ENCODE data around the gene ZDHHC1. TPM values are rescaled to one million over a fixed set of nuclear protein-coding genes. Genes with fewer than 3 reads are reported as not detected.
"Not testable (repeated sequence)": the region's sequence is repeated elsewhere in the genome, so short reads cannot be mapped to it uniquely, and the experiment has no call there.

The ZDHHC1 gene
- total and polyA plus RNA-seq, 5 experiments from 2014 or later, result 0.18 to 0.52 (median 0.28) TPM; not detected in 1

- peaks cover 5 to 10% (median 6%) of the 10 kb centered on the region in 4 donors for H3K4me1 Mint-ChIP-seq
- H3K27me3 Mint-ChIP-seq, result peaks cover 13 to 64% (median 37%) of the 10 kb centered on the region in 5 donors
- ATAC-seq (no peak), DNase-seq (no peak)
- H3K4me3 Mint-ChIP-seq, result peak overlapping the region in 3 of 10 donors; percentile 42 to 59 (median 54)
- H3K27ac Mint-ChIP-seq, result peak overlapping the region in 1 of 10 donors; percentile 14
- H3K9me3 Mint-ChIP-seq, result no peaks in the 10 kb centered on the region
- no peaks in the 10 kb centered on the region for H3K36me3 Mint-ChIP-seq
- POLR2A ChIA-PET, result no interaction called here
These were observed 10.7 kb upstream of the ZDHHC1 start for GRCh38 chr16:67426950-67427349.

- Mint-ChIP-seq H3K27ac (no peak overlapping the region), H3K27me3 (peaks cover 13 to 64% (median 35%) of the 10 kb centered on the region in 5 donors), H3K36me3 (no peaks in the 10 kb centered on the region), H3K4me3 (no peak overlapping the region), H3K4me1 (peaks cover 4 to 8% (median 5%) of the 10 kb centered on the region in 4 donors), H3K9me3 (no peaks in the 10 kb centered on the region)
- POLR2A ChIA-PET, result no interaction called here
- DNase-seq, result no peak
- no peak for ATAC-seq
These were observed 9.7 kb upstream of the ZDHHC1 start for GRCh38 chr16:67426022-67426421.

GRCh38 chr16:67425580-67425979, 9.3 kb upstream of the ZDHHC1 start:
- H3K36me3 Mint-ChIP-seq, result no peaks in the 10 kb centered on the region
- no peak for DNase-seq
- H3K9me3 Mint-ChIP-seq, result no peaks in the 10 kb centered on the region
- H3K4me1 Mint-ChIP-seq, result peaks cover 4 to 8% (median 5%) of the 10 kb centered on the region in 4 donors
- H3K4me3 Mint-ChIP-seq, result no peak overlapping the region
- no peak for ATAC-seq
- POLR2A ChIA-PET, result no interaction called here
- H3K27ac Mint-ChIP-seq, result no peak overlapping the region
- peaks cover 13 to 62% (median 35%) of the 10 kb centered on the region in 5 donors for H3K27me3 Mint-ChIP-seq

- no peak for ATAC-seq
- Mint-ChIP-seq H3K4me3 (no peak overlapping the region), H3K4me1 (peaks cover under 1 to 5% (median 2%) of the 10 kb centered on the region in 4 donors), H3K9me3 (no peaks in the 10 kb centered on the region), H3K36me3 (no peaks in the 10 kb centered on the region), H3K27me3 (peaks cover 13 to 58% (median 32%) of the 10 kb centered on the region in 5 donors), H3K27ac (no peak overlapping the region)
- POLR2A ChIA-PET, result interaction anchor here (0.6 kb wide), 1 partner anchor 78 kb away, joined by 3 read pairs; no protein-coding TSS in a partner anchor
- no peak for DNase-seq
These were observed 8.8 kb upstream of the ZDHHC1 start for GRCh38 chr16:67425061-67425460.

- no peak for DNase-seq
- Mint-ChIP-seq H3K9me3 (no peaks in the 10 kb centered on the region), H3K4me1 (peaks cover 0 to 5% (median 2%) of the 10 kb centered on the region in 4 donors), H3K4me3 (no peak overlapping the region), H3K27ac (no peak overlapping the region), H3K36me3 (no peaks in the 10 kb centered on the region), H3K27me3 (peaks cover 17 to 58% (median 32%) of the 10 kb centered on the region in 5 donors)
- POLR2A ChIA-PET, result interaction anchor here (0.6 kb wide), 1 partner anchor 79 kb away, joined by 3 read pairs; no protein-coding TSS in a partner anchor
- no peak for ATAC-seq
These were observed 8.0 kb upstream of the ZDHHC1 start for GRCh38 chr16:67424261-67424615.

GRCh38 chr16:67423611-67424260, 7.5 kb upstream of the ZDHHC1 start:
- Mint-ChIP-seq H3K27me3 (peaks cover 13 to 57% (median 28%) of the 10 kb centered on the region in 5 donors), H3K4me3 (no peak overlapping the region), H3K9me3 (no peaks in the 10 kb centered on the region), H3K36me3 (no peaks in the 10 kb centered on the region), H3K27ac (peak overlapping the region in 1 of 10 donors; percentile 29), H3K4me1 (peaks cover 0 to 3% (median under 1%) of the 10 kb centered on the region in 4 donors)
- POLR2A ChIA-PET, result no interaction called here
- no peak for ATAC-seq
- no peak for DNase-seq

GRCh38 chr16:67423015-67423414, 6.7 kb upstream of the ZDHHC1 start:
- Mint-ChIP-seq H3K27me3 (peaks cover 12 to 49% (median 26%) of the 10 kb centered on the region in 5 donors), H3K27ac (no peak overlapping the region), H3K4me1 (peaks cover 0 to 1% (median 0%) of the 10 kb centered on the region in 4 donors), H3K36me3 (no peaks in the 10 kb centered on the region), H3K9me3 (no peaks in the 10 kb centered on the region), H3K4me3 (no peak overlapping the region)
- DNase-seq, result no peak
- POLR2A ChIA-PET, result interaction anchor here (0.6 kb wide), 1 partner anchor 46 kb away, joined by 3 read pairs; no protein-coding TSS in a partner anchor
- ATAC-seq, result no peak

GRCh38 chr16:67421030-67421429, 4.8 kb upstream of the ZDHHC1 start:
- H3K36me3 Mint-ChIP-seq, result no peaks in the 10 kb centered on the region
- POLR2A ChIA-PET, result no interaction called here
- H3K9me3 Mint-ChIP-seq, result no peaks in the 10 kb centered on the region
- peaks cover 12 to 49% (median 26%) of the 10 kb centered on the region in 5 donors for H3K27me3 Mint-ChIP-seq
- DNase-seq, result no peak
- peak overlapping the region in 1 of 10 donors; percentile 19 for H3K27ac Mint-ChIP-seq
- ATAC-seq, result no peak
- H3K4me3 Mint-ChIP-seq, result no peak overlapping the region
- peaks cover 3 to 7% (median 5%) of the 10 kb centered on the region in 4 donors for H3K4me1 Mint-ChIP-seq

GRCh38 chr16:67419931-67420330, 3.7 kb upstream of the ZDHHC1 start:
- Mint-ChIP-seq H3K9me3 (no peaks in the 10 kb centered on the region), H3K36me3 (no peaks in the 10 kb centered on the region), H3K4me3 (no peak overlapping the region), H3K27me3 (peaks cover 15 to 49% (median 21%) of the 10 kb centered on the region in 5 donors), H3K4me1 (peaks cover 6 to 13% (median 8%) of the 10 kb centered on the region in 4 donors), H3K27ac (no peak overlapping the region)
- POLR2A ChIA-PET, result no interaction called here
- no peak for DNase-seq
- ATAC-seq, result no peak

- H3K4me1 Mint-ChIP-seq, result peaks cover 6 to 13% (median 8%) of the 10 kb centered on the region in 4 donors
- H3K4me3 Mint-ChIP-seq, result no peak overlapping the region
- no peaks in the 10 kb centered on the region for H3K36me3 Mint-ChIP-seq
- peak overlapping the region in 1 of 10 donors; percentile 6 for H3K27ac Mint-ChIP-seq
- ATAC-seq, result no peak
- DNase-seq, result no peak
- H3K9me3 Mint-ChIP-seq, result no peaks in the 10 kb centered on the region
- POLR2A ChIA-PET, result no interaction called here
- H3K27me3 Mint-ChIP-seq, result peaks cover 15 to 49% (median 21%) of the 10 kb centered on the region in 5 donors
These were observed 3.2 kb upstream of the ZDHHC1 start for GRCh38 chr16:67419502-67419901.

- POLR2A ChIA-PET, result interaction anchor here (1.6 kb wide), 1 partner anchor 11 kb away, joined by 4 read pairs; no protein-coding TSS in a partner anchor
- no peaks in the 10 kb centered on the region for H3K9me3 Mint-ChIP-seq
- ATAC-seq, result no peak
- H3K27me3 Mint-ChIP-seq, result peaks cover 14 to 36% (median 17%) of the 10 kb centered on the region in 5 donors
- no peaks in the 10 kb centered on the region for H3K36me3 Mint-ChIP-seq
- H3K4me1 Mint-ChIP-seq, result peaks cover 7 to 13% (median 8%) of the 10 kb centered on the region in 4 donors
- H3K4me3 Mint-ChIP-seq, result peak overlapping the region; percentile 30 to 81 (median 57)
- peak overlapping the region in 2 of 10 donors; percentile 40 to 66 for H3K27ac Mint-ChIP-seq
- no peak for DNase-seq
These were observed 1.2 kb upstream of the ZDHHC1 start for GRCh38 chr16:67417333-67418061.

- H3K36me3 Mint-ChIP-seq, ATAC-seq, POLR2A ChIA-PET, H3K9me3 Mint-ChIP-seq, DNase-seq: not testable (repeated sequence)
- H3K27ac Mint-ChIP-seq, result peak overlapping the region in 1 of 10 donors; percentile 21
- H3K27me3 Mint-ChIP-seq, result peaks cover 14 to 31% (median 17%) of the 10 kb centered on the region in 5 donors
- peaks cover 7 to 13% (median 8%) of the 10 kb centered on the region in 4 donors for H3K4me1 Mint-ChIP-seq
- H3K4me3 Mint-ChIP-seq, result peak overlapping the region; percentile 22 to 75 (median 59)
These were observed 856 bp downstream of the ZDHHC1 start for GRCh38 chr16:67415421-67415820.

All from naive thymus-derived CD8-positive, alpha-beta T cell (primary cell).